ENCODE data around the gene CSTB. TPM values are rescaled to one million over a fixed set of nuclear protein-coding genes. Genes with fewer than 3 reads are reported as not detected.

CSTB gene
- total and polyA plus RNA-seq, 4 donors, result 33.2 to 263 (median 181) TPM

GRCh38 chr21:43739621-43740435, 36.3 kb downstream of the CSTB start:
- Histone ChIP-seq H3K9ac (ENCODE audit: insufficient read depth in 1 of 2, low read length in 2 of 2) (no peak overlapping the region), H3K27ac (ENCODE audit: low read depth in 1 of 2, low read length in 1 of 2) (no peak overlapping the region), H3K4me1 (ENCODE audit: control insufficient read depth in 5 of 5, insufficient read depth in 5 of 5, low read length in 5 of 5) (peaks cover 0 to 9% (median 0%) of the 10 kb centered on the region in 5 donors), H3K36me3 (ENCODE audit: control insufficient read depth in 4 of 4, insufficient read depth in 4 of 4, low read length in 4 of 4) (peaks cover 0 to 39% (median 0%) of the 10 kb centered on the region in 4 donors), H3K27me3 (ENCODE audit: control insufficient read depth in 3 of 3, insufficient read depth in 3 of 3, low read length in 2 of 3) (no peaks in the 10 kb centered on the region), H3K9me3 (ENCODE audit: control insufficient read depth in 4 of 4, insufficient read depth in 3 of 4, low read length in 3 of 4) (no peaks in the 10 kb centered on the region), H3K4me3 (no peak overlapping the region)
- ATAC-seq (ENCODE audit: insufficient read depth, low FRiP score), result no peak
- TF ChIP-seq CTCF (IDR thresholded peaks at IDR 0.05; ENCODE audit: control extremely low read depth, extremely low read depth), result no peak
- 91% methylated on average over 25 of the region's 25 CpGs for WGBS, 2 donors
- peak in 1 of 3 donors; percentile 33 for DNase-seq

- ATAC-seq (ENCODE audit: insufficient read depth, low FRiP score) (no peak), DNase-seq (no peak)
- no peak for TF ChIP-seq CTCF (IDR thresholded peaks at IDR 0.05; ENCODE audit: control extremely low read depth, extremely low read depth)
- WGBS, 2 donors, result 96 to 98% methylated on average over 35 of the region's 35 CpGs
- Histone ChIP-seq H3K4me3 (no peak overlapping the region), H3K4me1 (ENCODE audit: control insufficient read depth in 5 of 5, insufficient read depth in 5 of 5, low read length in 5 of 5) (peaks cover 0 to 16% (median 9%) of the 10 kb centered on the region in 5 donors), H3K9ac (ENCODE audit: insufficient read depth in 1 of 2, low read length in 2 of 2) (no peak overlapping the region), H3K9me3 (ENCODE audit: control insufficient read depth in 4 of 4, insufficient read depth in 3 of 4, low read length in 3 of 4) (no peaks in the 10 kb centered on the region), H3K36me3 (ENCODE audit: control insufficient read depth in 4 of 4, insufficient read depth in 4 of 4, low read length in 4 of 4) (peaks cover 0 to 28% (median 0%) of the 10 kb centered on the region in 4 donors), H3K27ac (ENCODE audit: low read depth in 1 of 2, low read length in 1 of 2) (no peak overlapping the region), H3K27me3 (ENCODE audit: control insufficient read depth in 3 of 3, insufficient read depth in 3 of 3, low read length in 2 of 3) (no peaks in the 10 kb centered on the region)
These were observed 38.8 kb downstream of the CSTB start for GRCh38 chr21:43737158-43737950.

GRCh38 chr21:43736224-43736883, 39.8 kb downstream of the CSTB start:
- H3K27me3 ChIP-seq (ENCODE audit: control insufficient read depth in 3 of 3, insufficient read depth in 3 of 3, low read length in 2 of 3), result no peaks in the 10 kb centered on the region
- peaks cover 0 to 19% (median 9%) of the 10 kb centered on the region in 5 donors for H3K4me1 ChIP-seq (ENCODE audit: control insufficient read depth in 5 of 5, insufficient read depth in 5 of 5, low read length in 5 of 5)
- H3K36me3 ChIP-seq (ENCODE audit: control insufficient read depth in 4 of 4, insufficient read depth in 4 of 4, low read length in 4 of 4), result peaks cover 0 to 24% (median 0%) of the 10 kb centered on the region in 4 donors
- DNase-seq (no peak), ATAC-seq (ENCODE audit: insufficient read depth, low FRiP score) (no peak)
- WGBS, 2 donors, result 92 to 96% methylated on average over 25 of the region's 25 CpGs
- no peak overlapping the region for H3K4me3 ChIP-seq
- no peak overlapping the region for H3K9ac ChIP-seq (ENCODE audit: insufficient read depth in 1 of 2, low read length in 2 of 2)
- H3K9me3 ChIP-seq (ENCODE audit: control insufficient read depth in 4 of 4, insufficient read depth in 3 of 4, low read length in 3 of 4), result no peaks in the 10 kb centered on the region
- TF ChIP-seq CTCF (IDR thresholded peaks at IDR 0.05; ENCODE audit: control extremely low read depth, extremely low read depth), result no peak
- H3K27ac ChIP-seq (ENCODE audit: low read depth in 1 of 2, low read length in 1 of 2), result no peak overlapping the region
